ENCODE measurements around the gene SBK1.

DNA sequence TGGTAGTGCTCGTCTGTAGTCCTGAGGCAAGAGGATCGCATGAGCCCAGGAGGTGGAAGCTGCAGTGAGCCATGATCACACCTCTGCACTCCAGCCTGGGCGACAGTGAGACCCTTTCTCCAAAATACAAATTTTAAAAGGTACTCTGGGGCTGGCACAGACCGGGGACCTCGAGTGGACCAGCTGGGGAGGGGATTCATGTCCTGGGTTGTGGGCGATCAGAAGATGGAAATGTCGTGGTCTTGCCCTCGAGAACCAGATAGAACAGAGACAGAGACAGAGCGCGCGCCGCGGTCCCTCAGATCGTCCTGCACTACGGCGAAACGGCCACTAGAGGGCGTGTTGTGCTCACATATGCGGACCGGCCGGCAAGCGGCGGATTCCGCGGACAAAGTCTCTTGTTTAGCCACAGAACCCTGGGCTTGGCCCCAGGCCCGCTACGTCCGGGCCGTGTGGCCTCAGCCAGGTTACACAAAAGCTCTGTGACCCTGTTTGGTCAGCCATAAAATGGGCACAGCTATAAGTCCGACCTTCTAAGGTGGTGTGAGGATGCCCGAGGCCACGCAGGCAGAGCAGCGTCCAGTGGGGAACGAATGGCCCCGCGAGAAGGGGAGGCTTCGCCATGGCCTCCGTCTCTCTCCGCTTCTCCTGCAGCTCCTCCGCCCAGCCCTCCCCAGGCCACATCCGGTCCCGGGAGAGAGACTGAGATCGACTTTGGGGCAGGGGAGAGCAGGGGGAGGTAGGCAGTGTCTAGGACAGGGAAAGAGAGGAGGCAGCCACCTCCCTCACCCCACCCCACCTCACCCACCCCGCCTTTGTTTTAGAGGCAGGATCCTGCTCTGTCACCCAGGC is 14.6 kb upstream of the SBK1 start:
- TF ChIP-seq, protein P1, sequence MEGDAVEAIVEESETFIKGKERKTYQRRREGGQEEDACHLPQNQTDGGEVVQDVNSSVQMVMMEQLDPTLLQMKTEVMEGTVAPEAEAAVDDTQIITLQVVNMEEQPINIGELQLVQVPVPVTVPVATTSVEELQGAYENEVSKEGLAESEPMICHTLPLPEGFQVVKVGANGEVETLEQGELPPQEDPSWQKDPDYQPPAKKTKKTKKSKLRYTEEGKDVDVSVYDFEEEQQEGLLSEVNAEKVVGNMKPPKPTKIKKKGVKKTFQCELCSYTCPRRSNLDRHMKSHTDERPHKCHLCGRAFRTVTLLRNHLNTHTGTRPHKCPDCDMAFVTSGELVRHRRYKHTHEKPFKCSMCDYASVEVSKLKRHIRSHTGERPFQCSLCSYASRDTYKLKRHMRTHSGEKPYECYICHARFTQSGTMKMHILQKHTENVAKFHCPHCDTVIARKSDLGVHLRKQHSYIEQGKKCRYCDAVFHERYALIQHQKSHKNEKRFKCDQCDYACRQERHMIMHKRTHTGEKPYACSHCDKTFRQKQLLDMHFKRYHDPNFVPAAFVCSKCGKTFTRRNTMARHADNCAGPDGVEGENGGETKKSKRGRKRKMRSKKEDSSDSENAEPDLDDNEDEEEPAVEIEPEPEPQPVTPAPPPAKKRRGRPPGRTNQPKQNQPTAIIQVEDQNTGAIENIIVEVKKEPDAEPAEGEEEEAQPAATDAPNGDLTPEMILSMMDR (conservative IDR thresholded peaks at IDR 0.05 in 1 of 2, IDR thresholded peaks at IDR 0.05 in 1 of 2; ENCODE audit: low read depth in 1 of 2, low read length in 2 of 2): peak; percentile 89 to 92
- TF ChIP-seq EZH2 (IDR thresholded peaks at IDR 0.05; ENCODE audit: low read length, missing control alignments): no peak

All from fibroblast of lung (primary cell).